ENCODE data around the gene PSD2.

Gene PSD2

DNA sequence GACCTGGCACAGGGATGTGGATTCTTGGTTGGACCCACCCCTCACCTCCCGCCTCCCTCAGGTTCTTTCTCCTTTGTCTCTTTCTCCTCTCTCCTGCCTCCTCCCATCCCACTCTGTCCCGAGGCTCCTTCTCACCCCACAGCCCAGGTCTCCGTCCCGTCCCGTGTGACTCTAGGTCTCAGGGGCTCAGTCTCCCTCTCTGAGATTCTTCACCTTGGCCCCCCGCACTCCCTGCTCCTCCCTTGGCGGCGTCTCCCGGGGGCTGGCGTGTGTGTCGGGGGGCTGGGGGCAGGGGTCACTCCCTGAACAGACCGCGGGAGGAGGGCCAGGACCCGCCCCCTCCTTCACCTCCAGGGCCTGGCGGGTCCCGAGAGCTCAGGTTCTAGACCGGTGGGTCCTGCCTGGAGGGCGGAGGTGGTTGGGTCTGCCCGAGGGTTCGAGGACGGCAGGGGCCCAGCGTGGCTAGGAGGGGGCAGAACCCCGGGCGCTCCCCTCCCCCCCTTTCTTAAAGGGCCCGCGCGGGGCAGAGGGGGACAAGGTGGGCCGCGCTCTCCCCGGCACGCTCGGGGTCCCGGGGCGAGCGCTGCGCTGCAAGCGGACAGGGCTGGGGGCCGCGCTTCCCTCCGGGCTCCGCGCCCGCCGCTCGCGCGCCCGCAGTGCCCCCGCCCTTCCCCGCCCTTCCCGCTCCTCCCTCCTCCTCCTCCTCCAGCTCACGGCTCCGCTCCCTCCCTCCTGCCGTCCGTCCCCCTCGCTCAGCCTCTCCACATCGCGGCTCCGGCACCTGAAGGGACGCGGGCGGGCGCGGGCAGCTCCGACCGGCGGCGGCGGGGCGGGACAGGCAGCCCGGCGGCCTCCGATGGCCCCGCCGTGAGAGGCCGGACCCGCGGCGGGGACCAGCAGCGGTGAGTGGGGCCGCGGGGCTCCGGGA, at the start of gene PSD2:
PSD2 (plus strand) TSS at position 735 of the 928 bp plus-strand sequence. CDS start 13,633 bp downstream, outside the sequence.
- TF ChIP-seq SUZ12 (IDR thresholded peaks at IDR 0.05; ENCODE audit: extremely low read depth, insufficient read depth, insufficient read length) = no peak
- no peak for DNase-seq (ENCODE audit: low read depth, low spot score)
- H3K36me3 ChIP-seq (ENCODE audit: insufficient read depth, insufficient read length, low read length) = no peaks in the 10 kb centered on the region
- peak within 1 kb of the TSS; percentile 45 for H3K4me3 ChIP-seq (ENCODE audit: insufficient read length, low read depth)
- H3K9me3 ChIP-seq (ENCODE audit: insufficient read depth, low read length) = no peaks in the 10 kb centered on the region
- peaks cover 87% of the 10 kb centered on the region for H3K27me3 ChIP-seq (ENCODE audit: insufficient read depth, insufficient read length)
- H3K9ac ChIP-seq (ENCODE audit: insufficient read length, low read depth) = peak within 1 kb of the TSS; percentile 21
- peaks cover 2% of the 10 kb centered on the region for H3K4me1 ChIP-seq (ENCODE audit: insufficient read depth, insufficient read length)

GRCh38 chr5:139746691-139747582, 48.7 kb upstream of the PSD2 start:
- peak overlapping the region; percentile 81 for H3K9ac ChIP-seq (ENCODE audit: insufficient read length, low read depth)
- peaks cover 17% of the 10 kb centered on the region for H3K4me1 ChIP-seq (ENCODE audit: insufficient read depth, insufficient read length)
- H3K4me3 ChIP-seq (ENCODE audit: insufficient read length, low read depth) = peak overlapping the region; percentile 42
- H3K36me3 ChIP-seq (ENCODE audit: insufficient read depth, insufficient read length, low read length) = no peaks in the 10 kb centered on the region
- no peaks in the 10 kb centered on the region for H3K9me3 ChIP-seq (ENCODE audit: insufficient read depth, low read length)
- H3K27me3 ChIP-seq (ENCODE audit: insufficient read depth, insufficient read length) = peaks cover 45% of the 10 kb centered on the region
- no peak for DNase-seq (ENCODE audit: low read depth, low spot score)
- TF ChIP-seq SUZ12 (IDR thresholded peaks at IDR 0.05; ENCODE audit: extremely low read depth, insufficient read depth, insufficient read length) (no peak), ZNF274 (IDR thresholded peaks at IDR 0.05; ENCODE audit: low read depth, low read length) (no peak), YY1 (IDR thresholded peaks at IDR 0.05; ENCODE audit: insufficient read depth, insufficient read length) (no peak)

DNA sequence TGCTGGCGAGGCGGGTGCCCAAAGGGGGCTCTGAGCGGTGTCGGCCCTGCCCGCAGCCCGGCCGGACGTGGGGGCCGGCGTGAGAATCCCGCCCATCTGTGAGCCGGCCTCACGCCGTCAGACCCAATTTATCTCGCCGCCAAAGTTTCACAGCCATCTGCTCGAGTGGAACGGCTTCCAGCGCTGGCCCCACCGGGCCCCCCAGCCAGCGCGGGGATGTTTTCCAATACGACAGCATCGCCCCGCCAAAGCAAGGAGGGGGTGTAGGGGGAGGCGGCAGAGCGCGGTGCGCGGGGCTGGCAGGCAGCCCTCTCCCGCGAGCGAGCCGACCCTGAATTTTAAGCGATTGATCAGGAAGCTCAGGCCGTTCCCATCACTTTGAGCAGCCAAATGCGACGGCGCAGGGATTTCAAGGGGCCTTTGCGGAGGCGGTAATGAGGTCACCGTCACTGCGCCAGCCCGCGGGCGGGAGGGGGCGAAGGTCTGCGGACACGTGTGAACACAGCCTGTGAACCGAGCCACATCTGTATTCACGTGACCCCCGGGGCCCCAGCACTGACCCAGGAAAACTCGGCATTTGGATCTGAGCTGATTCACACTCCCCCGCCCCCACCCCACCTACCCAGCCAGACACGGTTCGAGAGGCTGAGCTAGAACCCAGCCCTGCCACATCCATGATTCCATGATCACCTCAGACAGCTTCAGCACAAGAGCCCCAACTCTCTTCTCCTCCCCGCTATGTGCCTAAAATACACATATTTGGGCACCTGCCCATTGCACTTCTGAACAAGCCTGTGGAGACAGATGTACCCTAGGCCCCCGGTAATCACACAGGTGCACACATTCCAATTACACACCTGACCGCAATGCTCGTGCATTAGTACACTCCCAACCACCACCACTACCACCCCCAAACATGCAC, 47.8 kb upstream of the PSD2 start:
- DNase-seq (ENCODE audit: low read depth, low spot score) = no peak
- peaks cover 52% of the 10 kb centered on the region for H3K27me3 ChIP-seq (ENCODE audit: insufficient read depth, insufficient read length)
- H3K4me3 ChIP-seq (ENCODE audit: insufficient read length, low read depth) = peak overlapping the region; percentile 42
- TF ChIP-seq YY1 (IDR thresholded peaks at IDR 0.05; ENCODE audit: insufficient read depth, insufficient read length) (no peak), SUZ12 (IDR thresholded peaks at IDR 0.05; ENCODE audit: extremely low read depth, insufficient read depth, insufficient read length) (peak; percentile 41), ZNF274 (IDR thresholded peaks at IDR 0.05; ENCODE audit: low read depth, low read length) (no peak)
- peaks cover 14% of the 10 kb centered on the region for H3K4me1 ChIP-seq (ENCODE audit: insufficient read depth, insufficient read length)
- no peaks in the 10 kb centered on the region for H3K36me3 ChIP-seq (ENCODE audit: insufficient read depth, insufficient read length, low read length)
- no peaks in the 10 kb centered on the region for H3K9me3 ChIP-seq (ENCODE audit: insufficient read depth, low read length)
- H3K9ac ChIP-seq (ENCODE audit: insufficient read length, low read depth) = peak overlapping the region; percentile 74

DNA sequence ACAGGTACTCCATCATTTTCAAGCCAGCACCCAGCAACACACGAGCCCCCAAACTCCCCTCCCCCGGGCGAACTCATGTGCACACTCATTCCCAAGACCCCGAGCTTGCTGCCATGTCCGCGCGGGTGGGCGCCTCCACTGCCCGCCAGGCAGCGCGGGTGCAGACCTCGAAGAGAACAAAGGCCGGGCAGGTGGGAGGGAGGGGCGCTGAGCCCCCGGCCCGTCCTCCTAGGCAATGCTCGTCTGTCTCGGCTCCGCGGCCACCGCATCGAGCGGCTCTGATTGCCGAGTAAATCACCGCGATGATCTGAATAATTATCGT, 47.1 kb upstream of the PSD2 start:
- no peaks in the 10 kb centered on the region for H3K9me3 ChIP-seq (ENCODE audit: insufficient read depth, low read length)
- peak overlapping the region; percentile 18 for H3K9ac ChIP-seq (ENCODE audit: insufficient read length, low read depth)
- no peak for DNase-seq (ENCODE audit: low read depth, low spot score)
- H3K36me3 ChIP-seq (ENCODE audit: insufficient read depth, insufficient read length, low read length) = no peaks in the 10 kb centered on the region
- H3K4me1 ChIP-seq (ENCODE audit: insufficient read depth, insufficient read length) = peaks cover 14% of the 10 kb centered on the region
- no peak overlapping the region for H3K4me3 ChIP-seq (ENCODE audit: insufficient read length, low read depth)
- TF ChIP-seq ZNF274 (IDR thresholded peaks at IDR 0.05; ENCODE audit: low read depth, low read length) (no peak), YY1 (IDR thresholded peaks at IDR 0.05; ENCODE audit: insufficient read depth, insufficient read length) (no peak), SUZ12 (IDR thresholded peaks at IDR 0.05; ENCODE audit: extremely low read depth, insufficient read depth, insufficient read length) (no peak)
- peaks cover 56% of the 10 kb centered on the region for H3K27me3 ChIP-seq (ENCODE audit: insufficient read depth, insufficient read length)

- Histone ChIP-seq H3K4me1 (ENCODE audit: insufficient read depth, insufficient read length) (peaks cover 10% of the 10 kb centered on the region), H3K4me3 (ENCODE audit: insufficient read length, low read depth) (no peak overlapping the region), H3K36me3 (ENCODE audit: insufficient read depth, insufficient read length, low read length) (no peaks in the 10 kb centered on the region), H3K27me3 (ENCODE audit: insufficient read depth, insufficient read length) (peaks cover 51% of the 10 kb centered on the region), H3K9ac (ENCODE audit: insufficient read length, low read depth) (no peak overlapping the region), H3K9me3 (ENCODE audit: insufficient read depth, low read length) (no peaks in the 10 kb centered on the region)
- TF ChIP-seq ZNF274 (IDR thresholded peaks at IDR 0.05; ENCODE audit: low read depth, low read length) (no peak), SUZ12 (IDR thresholded peaks at IDR 0.05; ENCODE audit: extremely low read depth, insufficient read depth, insufficient read length) (no peak), YY1 (IDR thresholded peaks at IDR 0.05; ENCODE audit: insufficient read depth, insufficient read length) (no peak)
- DNase-seq (ENCODE audit: low read depth, low spot score) = no peak
Measured at GRCh38 chr5:139749242-139749641, 46.4 kb upstream of the PSD2 start.

GRCh38 chr5:139751236-139751635, 44.4 kb upstream of the PSD2 start:
- no peak for TF ChIP-seq YY1 (IDR thresholded peaks at IDR 0.05; ENCODE audit: insufficient read depth, insufficient read length)
- TF ChIP-seq SUZ12 (IDR thresholded peaks at IDR 0.05; ENCODE audit: extremely low read depth, insufficient read depth, insufficient read length) = no peak
- TF ChIP-seq ZNF274 (IDR thresholded peaks at IDR 0.05; ENCODE audit: low read depth, low read length) = no peak
- Histone ChIP-seq H3K27me3 (ENCODE audit: insufficient read depth, insufficient read length) (peaks cover 68% of the 10 kb centered on the region), H3K4me3 (ENCODE audit: insufficient read length, low read depth) (no peak overlapping the region), H3K4me1 (ENCODE audit: insufficient read depth, insufficient read length) (peaks cover 9% of the 10 kb centered on the region), H3K36me3 (ENCODE audit: insufficient read depth, insufficient read length, low read length) (no peaks in the 10 kb centered on the region), H3K9ac (ENCODE audit: insufficient read length, low read depth) (no peak overlapping the region), H3K9me3 (ENCODE audit: insufficient read depth, low read length) (no peaks in the 10 kb centered on the region)
- DNase-seq (ENCODE audit: low read depth, low spot score) = no peak

Measured in NT2/D1 (cell line).